ENCODE measurements around the gene STK38L.
A peak's percentile ranks its signal among the peaks of the same experiment; 100 is the strongest.

Gene STK38L

DNA sequence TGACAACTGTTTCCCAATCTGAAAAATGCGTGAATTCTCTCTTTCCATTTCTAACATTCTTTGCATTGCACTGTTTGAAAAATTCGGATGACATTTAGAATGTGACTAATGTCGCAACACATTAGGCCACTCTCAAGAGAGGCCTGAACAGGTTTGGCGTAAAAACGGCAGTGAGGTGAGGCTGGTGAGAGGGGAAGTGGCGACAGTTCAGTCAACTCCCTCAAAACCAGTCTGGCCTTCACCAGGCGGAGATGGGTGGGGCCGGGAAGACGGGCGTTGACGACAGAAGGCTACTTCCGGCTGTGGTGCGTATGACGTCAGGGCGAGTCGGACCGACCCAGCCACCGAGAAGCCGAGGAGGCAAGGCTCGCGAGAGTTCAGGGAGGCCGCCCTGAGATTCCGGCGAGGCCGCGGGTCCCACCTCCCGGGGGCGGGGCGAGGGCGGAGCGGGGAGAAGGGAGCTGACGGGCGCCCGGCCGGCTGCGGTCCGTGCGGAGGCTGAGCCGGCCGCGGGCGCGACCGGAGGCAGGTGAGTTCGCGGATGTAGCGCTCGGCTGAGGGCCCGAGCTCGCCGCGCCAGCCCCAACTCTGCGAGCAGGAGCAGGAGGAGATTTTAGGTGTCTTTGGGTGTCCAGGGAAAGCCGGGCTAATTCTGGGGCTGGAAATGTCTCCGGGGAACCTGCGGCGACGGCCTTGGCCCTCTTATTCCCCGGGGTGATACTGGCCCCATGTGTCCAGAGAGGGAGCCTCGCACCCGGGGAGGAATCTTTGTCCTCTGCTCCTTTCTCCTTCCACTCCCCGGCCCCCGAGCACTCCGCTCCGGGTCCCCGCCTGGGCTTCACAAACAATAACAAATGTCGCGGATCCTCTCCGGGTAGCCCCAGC is at the start of gene STK38L:
STK38L (plus strand) TSS at position 483 of the 885 bp plus-strand sequence. CDS start 53,435 bp downstream, outside the sequence.
- peak; percentile 98 to 99 (median 99) for DNase-seq

DNA sequence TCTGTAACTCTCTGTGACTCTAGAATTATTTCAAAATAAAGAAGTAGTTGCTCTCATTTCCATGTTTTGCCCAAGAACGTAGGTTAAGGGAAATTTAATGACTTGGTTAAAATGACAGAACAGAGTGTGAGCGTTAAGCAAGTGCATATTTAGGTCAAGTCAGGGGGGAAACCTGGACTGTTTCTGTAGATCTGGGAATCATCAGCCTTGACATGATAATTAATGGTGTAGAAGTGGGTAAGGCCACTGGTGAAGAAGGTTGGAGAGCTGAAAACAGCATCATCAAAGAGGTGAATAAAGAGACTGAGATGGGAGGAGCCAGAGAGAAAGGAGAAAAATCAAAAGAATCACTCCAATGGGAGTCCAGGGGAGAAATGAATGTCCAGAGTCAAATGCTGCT is 49.4 kb upstream of the STK38L start:
- DNase-seq: peak in 2 of 3 donors; percentile 9 to 26

DNA sequence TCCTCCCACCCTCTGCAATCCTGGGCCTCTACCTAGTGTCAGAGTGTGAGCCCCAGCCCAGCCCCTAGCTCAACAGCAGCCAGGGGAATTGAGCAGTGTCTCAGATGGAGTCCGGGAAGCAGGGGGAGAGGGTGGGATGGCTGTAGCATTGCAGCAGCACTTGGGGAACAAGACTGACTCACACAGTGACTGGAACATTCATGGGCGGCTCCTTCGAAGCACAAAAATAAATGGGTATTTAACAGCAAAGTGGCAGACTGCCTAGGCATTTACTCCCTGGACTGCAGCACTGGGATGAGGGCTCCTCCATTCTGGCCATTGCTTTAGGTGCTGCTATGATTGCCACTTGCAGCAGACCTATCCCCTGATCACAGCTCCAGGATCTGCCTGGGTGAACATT is 46.0 kb upstream of the STK38L start:
- DNase-seq: no peak

DNA sequence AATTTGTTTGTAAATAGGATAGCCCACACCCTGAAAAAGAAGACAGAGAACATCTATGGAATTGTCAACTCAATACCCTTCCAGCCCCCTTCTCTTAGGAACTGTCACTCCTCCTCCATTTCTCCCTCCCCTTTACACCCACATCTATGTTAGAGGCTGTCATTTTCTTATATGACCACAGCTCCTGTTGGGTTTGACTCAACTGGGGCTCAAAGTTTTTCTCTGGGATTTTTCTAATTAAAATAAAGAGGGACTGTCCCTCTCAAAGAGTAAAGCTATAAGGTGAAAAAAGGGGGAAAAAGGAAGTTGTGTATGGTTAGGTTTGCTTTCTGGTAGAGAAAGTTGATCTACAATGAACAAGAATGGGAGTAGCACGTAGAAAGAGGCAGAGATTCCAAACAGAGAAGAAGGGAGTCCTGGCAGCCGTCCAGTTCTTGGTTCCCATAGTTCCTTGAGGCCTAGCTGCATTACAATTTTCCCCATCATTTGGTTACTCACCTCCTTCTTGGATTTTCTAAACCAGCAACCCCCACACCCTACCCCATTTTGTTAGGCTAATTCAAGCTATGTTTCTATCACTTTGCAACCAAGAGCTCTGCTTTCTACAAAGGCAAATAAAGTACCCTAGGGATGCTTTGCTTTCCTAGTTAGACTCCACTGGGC is 44.3 kb upstream of the STK38L start:
- peak in 2 of 3 donors; percentile 34 to 40 for DNase-seq

DNA sequence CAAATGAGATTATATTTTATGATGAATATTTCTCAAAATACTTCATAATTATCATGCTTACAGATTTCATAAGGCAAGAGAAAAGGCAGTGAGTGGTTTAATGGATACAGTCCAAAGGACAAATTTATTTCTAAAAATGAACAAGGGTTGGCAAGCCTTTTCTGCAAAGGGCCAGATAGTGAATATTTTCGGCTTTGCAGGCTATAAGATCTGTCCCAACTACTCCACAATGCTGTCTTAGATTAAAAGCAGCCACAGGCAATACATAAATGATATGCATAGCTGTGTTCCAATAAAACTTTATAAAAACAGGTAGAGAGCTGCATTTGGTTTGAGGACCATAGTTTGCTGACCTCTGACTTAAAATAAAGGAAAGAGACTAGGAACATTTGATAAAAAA is 42.9 kb upstream of the STK38L start:
- DNase-seq: no peak

DNA sequence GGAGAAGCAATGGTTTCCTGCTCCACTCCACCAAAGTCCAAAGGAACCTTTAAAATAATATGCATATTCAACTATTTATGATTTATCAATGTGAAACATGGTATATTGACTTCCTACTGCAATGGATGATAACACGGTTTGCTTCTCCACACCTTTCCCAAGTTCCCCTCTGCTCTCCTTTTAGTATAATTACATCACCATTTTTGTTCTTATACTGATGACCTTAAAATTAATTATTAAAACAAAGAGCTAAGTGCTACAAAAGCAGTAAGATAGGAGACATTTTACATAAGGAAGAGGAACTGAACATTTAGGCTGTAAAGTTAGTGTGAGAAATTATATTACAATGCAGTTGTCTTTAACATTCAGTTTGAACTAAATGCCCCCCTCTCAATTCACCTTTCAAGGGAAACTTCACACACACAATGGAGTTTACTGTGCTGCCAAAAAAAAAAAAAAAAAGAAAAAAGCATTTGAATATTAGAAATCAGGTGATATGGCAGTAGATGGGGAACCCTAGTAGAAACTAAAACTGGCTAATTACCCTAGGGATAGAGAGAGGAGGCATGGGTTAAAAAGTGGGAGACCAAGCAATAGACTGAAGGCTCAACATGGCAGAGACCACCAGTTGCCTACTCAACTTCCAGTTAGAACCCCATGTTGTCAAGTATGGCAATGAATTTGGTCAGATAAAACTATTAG is 37.1 kb upstream of the STK38L start:
- no peak for DNase-seq

DNA sequence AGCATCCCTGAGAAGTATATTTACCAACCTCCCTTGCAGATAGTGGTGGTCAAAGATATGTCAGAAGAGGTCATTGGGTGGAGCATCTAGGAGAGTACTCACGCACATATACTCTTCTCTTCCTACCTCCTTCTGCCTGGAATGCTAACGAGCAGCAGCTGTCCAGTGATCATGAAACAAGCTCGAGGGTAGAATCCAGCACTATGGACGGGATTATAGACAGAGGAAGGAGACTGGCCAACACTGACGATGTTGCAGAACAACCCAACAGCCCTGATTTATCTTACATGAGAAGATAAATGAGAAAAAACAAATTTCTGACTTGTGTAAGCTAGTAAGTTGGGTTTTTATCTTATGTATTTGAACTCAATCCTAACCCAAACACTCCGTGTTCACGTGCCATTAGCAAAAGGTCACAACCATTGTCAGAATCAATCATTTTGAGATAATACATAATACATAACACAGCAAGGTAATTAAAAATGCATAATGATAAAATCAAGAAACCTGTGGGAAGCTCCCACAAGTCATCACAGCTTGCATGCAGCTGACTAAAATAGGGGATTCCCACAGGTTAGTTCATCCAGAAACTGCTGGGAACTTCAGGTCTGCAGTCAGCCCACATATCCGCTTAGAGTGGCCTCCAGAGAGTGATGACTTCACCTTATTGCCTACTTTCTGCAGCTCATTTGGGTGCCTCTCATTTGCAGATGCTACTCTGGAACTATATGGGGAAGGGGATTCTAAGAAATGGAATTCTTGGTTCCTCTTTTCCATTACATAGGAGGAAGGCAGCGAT is 36.3 kb upstream of the STK38L start:
- peak; percentile 40 to 70 (median 59) for DNase-seq

DNA sequence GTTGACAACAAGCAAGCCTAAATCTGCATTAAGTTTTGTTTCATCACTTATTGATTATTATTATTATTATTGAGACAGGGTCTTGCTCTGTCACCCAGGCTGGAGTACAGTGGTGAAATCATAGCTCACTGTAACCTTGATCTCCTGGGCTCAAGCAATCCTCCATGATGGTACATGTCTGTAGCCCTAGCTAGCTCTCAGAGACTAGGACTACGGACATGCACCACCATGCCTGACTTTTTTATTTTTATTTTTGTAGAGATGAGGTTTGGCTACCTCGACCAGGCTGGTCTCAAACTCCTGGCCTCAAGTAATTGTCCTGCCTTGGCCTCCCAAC is 35.7 kb upstream of the STK38L start:
- DNase-seq: no peak

DNA sequence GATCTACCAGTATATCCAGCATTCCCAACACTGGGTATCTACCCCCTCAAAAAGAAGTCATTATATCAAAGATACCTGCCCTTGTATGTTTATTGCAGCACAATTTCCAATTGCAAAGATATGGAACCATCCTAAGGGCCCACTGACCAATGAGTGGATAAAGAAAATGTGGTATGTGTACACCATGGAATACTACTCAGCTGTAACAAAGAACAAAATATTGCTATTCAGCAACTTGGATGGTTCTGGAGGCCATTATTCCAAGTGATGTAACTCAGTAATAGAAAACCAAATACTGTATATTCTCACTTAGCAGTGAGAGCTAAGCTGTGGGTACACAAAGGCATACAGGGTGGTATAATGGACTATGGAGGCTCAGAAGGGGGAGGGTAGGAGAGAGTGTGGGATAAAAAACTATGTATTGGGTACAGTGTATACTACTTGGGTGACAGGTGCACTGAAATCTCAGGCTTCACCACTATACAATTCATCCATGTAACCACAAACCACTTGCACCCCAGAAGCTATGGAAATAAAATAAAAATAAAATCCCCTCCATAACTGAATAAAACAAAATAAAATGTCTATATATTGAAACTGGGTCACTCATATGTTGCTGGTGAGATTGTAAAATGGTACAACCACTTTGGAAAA is 34.7 kb upstream of the STK38L start:
- no peak for DNase-seq

DNA sequence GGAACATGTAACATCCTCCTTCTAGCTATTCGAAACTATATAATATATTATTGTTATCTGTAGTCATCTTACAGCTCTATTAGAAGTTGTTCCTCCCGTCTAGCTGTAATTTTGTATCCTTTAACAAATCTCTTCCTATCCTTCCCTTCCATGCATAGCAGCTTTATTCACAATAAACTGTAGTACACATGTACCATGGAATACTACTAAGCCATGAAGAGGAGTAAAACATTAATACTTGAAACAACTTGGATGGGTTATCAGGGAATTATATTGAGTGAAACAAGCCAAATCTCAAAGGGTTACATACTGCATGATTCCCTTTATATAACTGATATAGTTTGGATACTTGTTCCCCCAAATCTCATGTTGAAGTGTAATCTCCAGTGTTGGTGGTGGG is 33.9 kb upstream of the STK38L start:
- no peak for DNase-seq

DNA sequence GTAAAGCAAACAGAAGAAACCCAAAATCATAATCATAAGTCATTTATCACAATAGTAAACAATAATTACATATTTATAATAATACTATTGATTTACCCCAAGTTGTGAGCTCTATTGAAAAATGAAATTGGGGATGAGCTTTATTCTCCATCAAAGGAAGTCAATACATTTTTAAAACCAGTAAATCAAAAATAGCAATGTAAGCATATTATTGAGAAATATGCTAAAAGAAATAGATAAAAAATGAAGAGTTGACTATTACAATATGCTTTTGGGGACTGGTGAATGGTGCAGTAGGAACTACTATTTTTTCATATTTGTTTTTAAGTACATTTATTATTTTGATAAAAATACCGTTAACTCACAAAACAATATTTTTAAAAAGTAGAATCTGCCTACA is 31.2 kb upstream of the STK38L start:
- DNase-seq: no peak

DNA sequence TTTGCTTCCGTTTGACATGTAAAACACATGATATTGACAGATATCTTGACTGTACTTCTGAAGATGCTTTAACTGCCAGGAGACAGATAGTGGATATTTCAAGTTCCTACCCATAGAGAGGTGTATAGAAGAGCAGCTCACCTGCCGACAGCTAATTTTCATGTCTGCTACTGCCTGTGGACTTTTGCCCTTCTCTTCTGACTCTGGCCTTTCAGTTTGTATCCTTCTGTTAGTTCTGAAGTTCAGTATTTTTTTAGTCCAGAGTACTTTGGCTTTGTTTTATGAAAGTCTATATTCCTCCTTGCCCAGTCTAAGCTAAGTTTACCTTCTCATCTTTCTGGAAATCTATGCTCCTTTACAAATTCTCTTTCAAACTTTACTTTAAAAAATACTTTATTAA is 30.8 kb upstream of the STK38L start:
- DNase-seq: no peak

DNA sequence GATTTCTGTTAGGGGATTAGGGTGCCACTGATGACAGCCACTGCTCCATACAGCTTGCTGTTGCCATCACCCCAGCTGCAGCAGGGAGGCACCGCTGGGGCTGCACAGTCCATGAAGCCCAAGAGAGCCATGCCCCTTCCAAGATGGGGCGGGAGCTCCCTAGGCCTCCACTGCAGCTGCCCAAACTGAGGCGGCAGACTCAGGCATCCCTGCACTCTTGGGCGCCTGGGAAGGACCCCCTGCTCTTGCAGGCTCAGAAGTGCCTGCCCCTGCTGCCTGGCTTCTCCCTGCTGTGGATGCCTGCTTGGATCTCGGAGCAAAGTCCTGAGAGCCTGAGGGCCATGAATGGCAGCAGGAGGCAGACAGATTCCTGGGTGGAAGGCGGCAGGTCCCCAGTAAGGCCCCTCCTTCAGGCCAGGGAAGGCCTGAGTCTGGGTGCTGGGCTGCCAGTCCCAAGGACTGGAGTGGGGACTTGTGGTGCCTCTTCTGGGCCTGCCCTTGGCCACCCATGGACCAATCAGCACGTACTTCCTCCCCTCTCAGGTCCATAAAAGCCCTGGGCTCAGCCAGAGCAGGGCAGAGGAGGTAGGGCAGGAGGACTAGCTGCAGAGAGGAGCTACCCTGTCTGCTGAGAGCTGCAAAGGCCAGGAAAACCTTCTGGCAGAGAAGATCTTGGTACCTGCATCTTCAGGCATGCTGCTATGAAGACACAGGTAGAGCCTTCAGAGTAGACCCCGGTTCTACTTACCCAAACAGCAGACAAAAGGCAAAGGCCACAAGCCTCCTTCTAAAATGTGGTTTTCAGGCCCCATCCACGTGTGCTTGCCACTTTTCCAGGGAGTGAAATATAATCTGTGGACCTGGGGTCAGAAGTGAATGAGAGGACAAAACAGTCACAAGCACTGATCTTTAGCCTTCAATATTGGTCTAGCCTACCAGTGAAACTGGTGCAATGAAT is 30.0 kb upstream of the STK38L start:
- no peak for DNase-seq

DNA sequence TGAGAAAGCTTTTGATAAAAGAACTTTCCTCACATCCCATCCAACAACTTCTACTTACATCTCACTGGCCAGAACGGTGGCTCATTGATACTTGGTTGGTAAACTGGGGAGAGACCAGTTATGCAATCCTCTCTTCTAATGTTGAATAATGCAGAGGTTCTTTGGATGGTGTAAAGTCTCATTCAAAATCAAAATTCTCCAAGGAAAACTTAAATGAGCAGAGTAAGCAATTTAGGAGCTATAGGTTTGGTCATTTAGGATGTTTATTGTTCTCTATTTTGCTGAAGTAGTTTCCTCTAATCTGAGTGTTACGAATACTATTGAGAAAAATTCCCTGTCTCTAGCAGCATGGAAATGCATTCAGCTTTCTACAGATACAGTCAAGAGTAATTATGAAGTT is 26.5 kb upstream of the STK38L start:
- DNase-seq: no peak

DNA sequence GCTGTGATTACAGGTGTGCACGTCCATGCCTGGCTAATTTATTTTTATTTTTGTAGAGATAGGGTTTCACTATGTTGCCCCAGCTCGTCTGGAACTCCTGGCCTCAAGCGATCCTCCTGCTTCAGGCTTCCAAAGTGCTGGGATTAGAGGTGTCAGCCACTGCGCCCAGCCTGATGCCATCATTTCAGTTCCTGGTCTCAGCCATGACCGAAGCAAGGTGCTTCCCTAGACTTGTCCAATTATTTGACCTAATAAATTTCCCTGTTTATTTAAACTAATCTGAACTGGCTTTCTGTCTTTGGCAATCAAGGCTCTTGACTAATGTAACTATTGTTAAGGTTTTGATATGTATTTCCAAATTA is 24.4 kb upstream of the STK38L start:
- DNase-seq: no peak

DNA sequence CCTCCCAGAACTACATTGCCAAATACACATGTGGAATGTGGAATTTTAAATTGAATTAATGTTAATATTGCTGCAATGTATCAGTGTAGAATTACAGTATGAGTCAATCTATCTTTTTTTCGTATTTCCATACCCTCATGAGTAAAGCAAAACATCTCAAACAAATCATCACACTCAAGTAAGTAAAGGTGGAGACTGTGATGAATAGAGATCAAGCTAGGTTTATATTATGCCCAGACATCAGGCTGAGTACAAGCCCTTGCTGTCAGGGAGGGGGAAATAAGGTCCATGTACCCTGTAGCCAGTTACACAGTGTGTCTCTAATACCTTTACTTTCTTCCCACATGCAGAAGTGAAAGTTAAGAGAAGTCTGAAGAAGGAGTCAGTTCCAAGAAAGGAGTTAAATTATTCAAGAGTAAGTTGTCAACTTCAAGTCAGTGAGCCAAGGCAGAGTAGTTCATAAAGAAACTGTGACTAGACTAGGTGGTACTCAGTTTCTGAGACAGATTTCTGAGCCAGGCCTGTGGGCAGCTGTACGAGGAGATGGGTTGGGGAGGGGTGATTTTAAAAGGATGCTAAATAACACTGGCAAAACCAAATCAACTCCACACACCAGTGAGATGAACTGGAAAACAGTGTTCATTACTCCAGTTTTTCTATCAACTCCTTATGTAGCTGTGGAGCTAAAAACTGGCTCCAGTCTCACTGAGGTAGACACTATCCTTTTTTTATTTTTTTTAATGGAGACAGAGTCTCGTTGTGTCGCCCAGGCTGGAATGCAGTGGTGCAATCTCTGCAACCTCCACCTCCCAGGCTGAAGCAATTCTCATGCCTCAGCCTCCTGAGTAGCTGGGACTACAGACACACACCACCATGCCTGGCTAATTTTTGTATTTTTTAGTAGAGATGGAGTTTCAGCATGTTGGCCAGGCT is 23.8 kb upstream of the STK38L start:
- DNase-seq: no peak

DNA sequence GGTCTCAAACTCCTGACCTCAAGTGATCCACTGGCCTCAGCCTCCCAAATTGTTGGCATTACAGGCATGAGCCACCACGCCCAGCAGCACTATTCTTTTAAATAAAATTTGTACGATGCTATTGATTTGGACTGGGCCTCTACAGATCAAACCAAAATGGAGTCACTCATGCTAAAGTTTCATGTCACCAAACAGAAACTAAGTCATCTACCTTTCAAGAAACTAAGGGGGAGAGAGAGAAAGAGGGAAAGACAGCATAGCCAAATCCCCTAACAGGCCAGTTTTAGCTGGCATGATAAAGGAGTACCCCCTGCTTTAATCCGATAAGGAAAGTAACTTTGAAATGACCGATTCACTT is 23.1 kb upstream of the STK38L start:
- no peak for DNase-seq

DNA sequence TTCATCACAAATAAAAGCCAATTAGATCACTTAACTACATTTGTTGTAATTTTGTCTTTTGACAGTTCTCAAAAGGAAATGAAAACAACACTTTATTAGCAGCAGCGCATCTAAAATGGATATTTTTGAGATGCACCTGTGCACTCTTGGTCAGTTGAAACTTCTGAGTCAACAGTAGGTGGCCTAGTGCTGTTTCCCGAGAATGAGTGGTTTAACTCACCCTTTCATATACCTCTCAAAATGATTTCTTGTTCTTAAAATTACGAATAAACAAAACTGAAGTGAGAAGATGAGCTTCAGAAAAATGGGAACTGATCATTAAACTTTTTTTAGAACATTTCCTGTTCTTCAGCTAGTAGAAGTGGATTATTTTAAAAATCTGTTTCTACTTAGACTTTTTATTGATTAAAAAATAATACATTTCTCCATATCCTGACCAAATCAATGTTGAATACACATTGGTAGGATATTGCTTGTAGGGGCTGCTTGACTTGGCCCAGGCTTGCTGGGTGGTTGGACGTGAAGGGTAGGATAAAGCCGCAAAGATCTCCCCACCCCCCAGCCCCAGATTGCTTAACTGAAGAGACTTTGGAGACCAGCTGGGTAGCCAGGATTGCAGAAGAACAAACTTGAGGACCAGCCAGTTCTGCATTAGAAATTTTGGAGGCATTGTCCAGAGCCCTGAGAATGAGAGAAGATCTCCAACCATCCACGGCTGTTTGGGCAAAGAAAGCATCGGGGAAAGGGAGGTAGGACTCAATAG is 22.3 kb upstream of the STK38L start:
- peak; percentile 25 to 48 (median 47) for DNase-seq

DNA sequence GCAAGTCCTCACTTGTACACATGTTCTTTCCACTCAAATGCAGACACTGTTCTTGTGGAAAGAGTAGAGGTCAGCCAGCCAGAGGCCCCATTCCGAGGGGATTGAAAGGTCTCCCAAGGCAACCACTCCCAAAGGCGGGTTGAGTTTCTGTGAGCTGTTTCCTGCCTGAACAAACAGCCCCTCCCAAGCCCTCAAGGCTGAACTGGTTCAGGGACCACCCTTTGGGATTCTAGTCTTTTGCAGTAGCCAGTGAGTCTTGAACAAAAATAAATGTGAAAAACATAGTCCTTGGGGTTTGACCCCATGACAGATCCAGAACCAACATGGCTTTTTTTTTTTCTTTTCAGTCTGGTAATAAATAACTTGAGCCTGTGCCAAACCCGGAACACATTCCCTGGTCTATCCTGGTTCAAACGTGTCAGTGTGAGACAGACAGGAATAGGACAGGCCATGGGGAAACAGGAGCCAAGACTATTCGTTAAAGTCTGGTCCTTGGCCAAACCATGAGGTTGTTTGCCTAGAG is 17.6 kb upstream of the STK38L start:
- DNase-seq: no peak
